NCI-H2107 (cell line): ENCODE measurements around the gene LRRC40.

Source experiments
- DNase-seq: peaks from one replicate; lab custom pipeline; 2025; lab: John Stamatoyannopoulos, UW

The LRRC40 gene

DNA sequence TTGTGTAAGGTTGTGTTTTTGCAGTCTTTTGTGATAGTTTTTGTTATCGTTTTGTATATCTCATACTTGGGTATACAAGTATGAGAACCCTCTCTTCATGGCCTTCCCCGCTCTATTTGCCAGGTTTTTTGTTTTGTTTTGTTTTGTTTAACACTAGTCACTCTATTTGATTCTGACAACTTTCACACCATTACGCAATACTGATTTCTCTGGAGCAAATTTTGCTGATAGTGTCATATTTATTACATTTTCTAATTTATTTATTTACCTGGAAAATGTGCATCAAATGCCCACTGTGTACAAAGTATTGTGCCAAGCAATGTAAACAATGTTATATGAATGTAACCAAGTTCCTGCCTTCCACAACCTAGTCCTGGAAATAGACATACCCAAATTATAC, 90.1 kb downstream of the LRRC40 start:
- no peak for DNase-seq

DNA sequence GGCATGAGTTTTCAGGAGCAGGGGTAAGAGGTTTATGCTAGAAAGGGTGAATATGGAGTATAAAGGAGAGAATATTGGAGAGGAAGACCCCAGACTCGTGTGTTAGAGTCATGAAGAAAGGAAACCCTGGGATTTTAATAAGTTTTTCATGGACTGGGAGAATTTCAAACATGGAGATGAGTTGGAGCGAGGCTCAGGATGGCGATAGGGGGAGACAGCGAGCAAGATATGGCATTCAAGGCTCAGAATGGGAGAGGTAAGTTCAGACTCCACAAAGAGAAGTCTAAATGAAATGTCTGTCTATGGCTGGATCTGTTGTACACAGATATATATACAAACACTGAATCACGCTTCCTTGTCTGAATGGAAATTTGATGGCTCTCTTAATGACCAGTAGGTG, 92.5 kb downstream of the LRRC40 start:
- no peak for DNase-seq

DNA sequence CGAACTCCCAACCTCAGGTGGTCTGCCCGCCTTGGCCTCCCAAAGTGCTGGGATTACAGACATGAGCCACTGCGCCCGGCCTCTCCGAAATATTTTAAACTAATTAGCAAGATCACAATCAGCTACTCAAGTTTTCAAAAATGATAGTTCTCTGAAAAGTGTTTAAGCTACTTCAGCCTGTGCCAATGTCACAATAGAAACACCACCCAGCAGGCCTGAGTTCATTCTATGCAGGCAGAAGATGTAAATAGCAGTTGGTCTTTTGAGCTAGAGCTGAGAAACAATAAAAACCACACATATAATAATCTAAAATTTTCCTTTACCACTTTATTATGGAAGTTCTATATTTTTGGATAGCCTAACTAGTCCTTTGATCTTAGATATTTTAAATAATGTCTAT, 96.1 kb downstream of the LRRC40 start:
- DNase-seq = no peak

DNA sequence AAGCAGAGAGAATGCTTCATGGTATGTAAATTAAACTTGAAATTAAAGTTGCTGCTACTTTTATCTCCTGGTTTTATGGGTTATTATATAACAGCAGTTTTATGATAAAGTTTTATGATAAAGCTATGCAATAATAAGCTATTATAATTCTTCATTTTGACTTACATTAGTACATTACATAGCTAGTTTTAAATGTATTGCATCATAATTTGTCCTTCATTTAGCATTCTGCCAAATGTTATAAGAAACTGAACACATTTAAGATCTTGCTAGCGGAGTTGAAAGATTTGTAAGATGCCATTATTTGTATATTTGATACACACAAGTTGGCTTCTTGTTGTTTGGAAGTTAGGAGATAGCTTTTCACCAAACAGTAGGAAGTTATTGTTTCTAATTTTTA, 101.6 kb downstream of the LRRC40 start:
- DNase-seq = no peak

DNA sequence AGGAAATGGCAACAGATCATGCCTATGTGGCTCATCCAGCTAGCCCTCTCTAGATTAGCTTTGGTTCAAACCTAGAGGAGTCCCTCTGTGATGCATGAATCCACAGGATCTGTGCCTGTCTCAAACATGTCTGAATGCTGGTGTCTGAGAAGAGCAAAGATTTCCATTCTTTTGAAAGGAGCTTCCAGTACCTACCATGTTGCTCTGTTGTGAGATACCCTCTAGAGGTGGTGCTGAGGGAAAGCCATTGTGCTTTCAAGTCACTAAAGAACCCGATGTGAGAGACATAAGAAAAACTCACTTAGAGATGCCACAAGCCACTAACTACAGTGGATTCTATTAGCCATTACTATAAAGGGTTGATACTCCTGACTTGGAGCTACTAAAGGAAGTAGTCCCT, 103.6 kb downstream of the LRRC40 start:
- DNase-seq = no peak

DNA sequence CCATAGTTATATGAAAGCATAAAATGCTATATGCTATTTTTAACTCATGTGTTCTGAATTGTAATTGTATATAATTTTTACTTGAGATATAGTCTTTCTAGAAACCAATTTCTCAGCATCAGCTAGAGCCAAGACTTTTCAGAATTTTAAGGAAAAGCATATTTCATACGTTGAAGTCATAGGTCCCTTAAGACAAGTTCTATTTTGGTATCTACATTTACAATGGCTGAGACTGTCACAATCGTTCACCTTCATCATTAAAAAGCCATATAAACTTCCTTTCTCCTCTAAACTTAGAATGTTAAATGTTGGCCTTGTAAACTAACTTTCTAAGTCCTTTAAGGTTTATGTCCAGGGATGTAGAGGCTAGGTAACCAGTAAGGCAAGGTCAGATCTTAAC, 104.1 kb downstream of the LRRC40 start:
- no peak for DNase-seq
